IPS-18c (cell line): ENCODE measurements around the gene GPR68.
"Not testable (repeated sequence)": the region's sequence is repeated elsewhere in the genome, so short reads cannot be mapped to it uniquely, and the experiment has no call there.

Experiments
- H3K4me3 ChIP-seq: 2 replicates; pipeline ENCODE4 v1.7.0; 2013; ENCODE audit warnings: low read depth, mild to moderate bottlenecking, low read length, moderate library complexity; ENCODE audit not compliant: insufficient read depth
- H3K9me3 ChIP-seq: one replicate; pipeline ENCODE4 v1.6.1; 2013; ENCODE audit warnings: mild to moderate bottlenecking, low read length, moderate library complexity; ENCODE audit not compliant: control insufficient read depth, insufficient read depth

GPR68 gene

DNA sequence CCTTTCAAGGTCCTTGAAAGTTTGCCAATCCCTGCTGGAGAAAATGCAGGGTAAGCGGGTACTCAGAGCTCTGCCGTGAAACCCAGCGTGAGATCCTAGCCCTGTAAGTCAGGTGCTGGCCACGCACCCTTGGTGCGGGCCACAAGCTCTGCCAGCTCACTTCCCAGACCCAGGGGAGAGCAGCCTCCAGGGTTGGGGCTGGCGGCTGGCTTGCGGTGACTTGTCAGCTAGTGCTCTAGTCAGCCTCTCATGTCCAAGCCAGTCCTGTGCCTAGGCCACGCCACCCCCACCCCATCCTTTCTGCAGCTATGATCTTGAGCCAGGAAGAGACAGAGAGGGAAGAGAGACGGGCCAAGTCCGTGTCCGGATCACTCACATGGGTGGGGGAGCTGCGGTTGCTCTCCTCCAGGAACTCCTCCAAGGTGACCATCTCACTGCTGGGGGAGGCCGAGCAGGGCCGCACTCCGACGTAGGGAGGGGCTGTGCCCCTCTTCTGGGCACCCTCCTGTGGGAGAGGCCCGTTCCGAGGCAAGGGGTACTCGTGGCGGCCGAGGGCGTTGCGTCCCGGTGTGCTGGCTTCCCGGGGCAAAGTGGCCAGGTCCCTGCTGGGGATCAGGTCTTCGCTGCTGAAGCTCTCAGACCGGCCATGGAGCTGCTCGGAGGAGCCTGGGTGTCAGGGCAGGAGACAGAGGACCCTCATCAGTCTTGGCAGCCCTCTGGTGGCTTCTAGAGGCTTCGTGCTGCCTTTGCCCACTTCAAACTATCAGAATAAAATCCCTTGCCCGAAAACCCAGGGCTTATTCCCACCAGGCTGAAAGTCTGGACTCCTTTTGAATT, 33.3 kb upstream of the GPR68 start:
- no peak overlapping the region for H3K4me3 ChIP-seq
- H3K9me3 ChIP-seq, result no peaks in the 10 kb centered on the region

DNA sequence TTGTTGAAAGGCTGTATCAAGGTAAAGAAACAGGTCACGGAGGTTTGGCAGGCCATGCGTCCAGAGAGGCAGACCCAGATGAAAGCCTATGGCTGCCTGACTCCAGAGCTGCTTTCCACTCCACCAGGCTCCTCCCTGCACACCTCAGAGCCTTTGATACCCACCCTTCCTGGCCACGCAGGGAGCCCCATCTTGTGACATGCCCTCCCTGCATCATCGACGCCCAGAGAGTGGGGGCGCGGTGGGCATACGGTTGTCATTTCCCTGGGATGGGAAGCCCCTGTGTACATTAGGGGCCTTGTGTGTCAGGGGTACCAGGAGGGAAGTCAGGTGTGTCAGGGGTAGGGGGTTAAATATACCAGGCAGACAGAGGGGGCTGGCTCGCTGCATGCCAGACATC, 30.3 kb upstream of the GPR68 start:
- Histone ChIP-seq H3K4me3 (no peak overlapping the region), H3K9me3 (peaks cover 2% of the 10 kb centered on the region)

DNA sequence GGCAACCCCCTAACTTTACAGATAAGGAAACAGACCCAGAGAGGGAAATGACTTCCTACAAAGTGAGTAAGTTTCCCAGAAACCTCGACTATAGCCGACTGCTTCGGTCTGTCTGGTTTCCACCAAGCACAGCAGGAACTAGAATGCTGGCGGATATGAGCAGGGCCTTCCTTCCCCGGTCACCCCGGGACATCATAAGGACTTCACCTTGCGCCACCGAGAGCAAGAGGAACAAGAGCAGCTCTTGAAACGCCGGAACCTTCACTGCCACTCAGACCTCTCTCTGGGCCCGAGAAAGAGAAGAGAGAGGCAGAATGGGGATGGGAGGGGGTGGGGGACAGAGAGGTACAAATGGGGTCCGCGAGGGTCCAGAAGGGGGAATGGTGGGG, 29.4 kb upstream of the GPR68 start:
- Histone ChIP-seq H3K9me3 (peaks cover 2% of the 10 kb centered on the region), H3K4me3 (no peak overlapping the region)

DNA sequence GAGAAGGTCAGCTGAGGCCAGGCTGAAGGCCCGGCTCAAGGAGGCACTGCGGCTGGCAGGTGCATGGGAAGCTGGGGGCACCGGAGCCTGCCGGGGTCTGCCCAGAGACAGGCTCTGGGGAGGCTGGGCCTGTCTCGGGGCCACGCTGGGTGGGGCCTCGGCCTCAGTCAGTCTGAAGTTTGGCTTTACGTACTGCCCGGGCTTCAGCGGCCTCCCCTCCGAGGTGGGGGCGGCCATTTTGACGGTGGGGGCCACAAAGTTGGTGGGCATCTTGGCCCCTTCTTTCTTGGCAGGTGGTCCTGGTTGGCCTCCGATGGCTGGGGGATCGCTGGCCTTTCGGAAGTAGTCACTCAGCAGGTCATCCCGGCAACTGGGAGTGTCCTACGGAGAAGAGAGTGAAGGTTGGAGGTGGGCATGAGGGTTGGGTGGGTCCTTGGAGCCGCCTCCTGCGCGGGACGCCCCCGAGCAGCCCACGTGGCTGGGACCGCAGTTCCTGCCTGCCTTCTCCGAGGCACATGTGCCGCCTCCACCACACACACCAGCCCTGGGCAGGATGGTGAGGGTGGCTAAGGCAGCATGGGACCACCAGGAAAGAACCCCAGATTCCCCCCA, 28.9 kb upstream of the GPR68 start:
- Histone ChIP-seq H3K9me3 (peaks cover 2% of the 10 kb centered on the region), H3K4me3 (no peak overlapping the region)

DNA sequence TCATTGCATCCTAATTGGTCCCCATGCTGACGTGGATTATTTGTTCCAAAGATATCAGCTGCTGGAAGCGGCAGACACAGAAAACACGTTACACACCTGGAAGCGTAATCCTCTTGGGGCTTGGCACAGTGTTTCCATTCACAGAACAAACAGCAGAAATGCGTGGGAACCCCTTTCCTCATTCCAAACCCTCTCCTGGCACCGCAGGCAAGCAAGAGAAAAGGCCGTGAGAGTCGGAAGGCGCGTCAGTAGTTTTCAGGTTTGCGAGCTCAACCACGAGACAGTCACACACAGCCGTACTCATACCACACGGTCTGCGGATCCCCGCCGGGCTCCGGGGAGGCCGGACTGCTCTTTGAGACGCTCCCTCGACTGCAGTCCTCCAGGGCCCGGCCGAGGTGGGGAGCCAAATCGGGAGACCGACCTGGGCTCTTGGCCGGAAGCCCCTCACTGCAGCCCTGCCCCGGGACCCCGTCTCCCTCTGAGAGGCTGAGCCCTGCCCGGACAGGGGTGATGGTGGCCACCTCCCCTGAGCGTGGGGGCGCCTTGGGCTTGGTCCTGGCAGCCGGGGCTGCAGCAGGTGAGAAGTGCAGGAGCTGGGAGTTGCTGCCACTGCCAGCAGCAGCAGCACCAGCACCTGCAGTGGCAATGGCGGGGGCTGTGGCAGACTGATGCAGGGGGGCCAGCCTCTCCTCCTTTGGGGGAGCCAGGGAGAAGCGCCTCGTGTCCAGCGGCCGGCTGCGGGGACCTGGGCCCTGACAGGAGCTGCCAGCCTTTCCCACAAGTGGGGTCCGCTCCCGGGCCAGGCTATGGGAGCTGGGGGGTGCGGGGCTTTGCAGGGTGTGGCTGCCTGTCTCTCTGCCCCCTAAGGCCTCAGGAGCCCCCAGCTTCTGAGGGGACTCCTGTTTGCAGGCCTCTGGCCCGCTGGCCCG, 28.1 kb upstream of the GPR68 start:
- H3K9me3 ChIP-seq, result peaks cover 2% of the 10 kb centered on the region
- H3K4me3 ChIP-seq, result no peak overlapping the region

DNA sequence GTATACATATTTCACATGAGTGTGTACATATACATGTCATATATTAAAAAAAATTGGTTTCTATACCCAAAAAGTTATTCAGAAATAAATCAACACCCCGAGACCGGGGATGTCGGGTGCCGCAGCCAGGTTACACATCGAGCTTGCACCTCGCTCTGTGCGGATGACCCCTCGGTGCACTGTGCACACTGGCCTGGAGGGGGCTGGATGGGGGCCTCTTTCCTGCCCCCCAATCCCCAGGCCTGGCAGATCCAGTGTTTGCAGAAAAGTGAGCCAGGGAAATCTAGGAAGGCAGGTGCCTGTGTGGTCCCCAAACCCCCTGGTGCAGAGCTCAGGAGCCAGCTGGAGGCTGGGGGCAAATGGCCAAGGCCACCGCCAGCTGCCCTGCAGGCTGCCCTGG, 27.1 kb upstream of the GPR68 start:
- H3K4me3 ChIP-seq, result no peak overlapping the region
- peaks cover 2% of the 10 kb centered on the region for H3K9me3 ChIP-seq

DNA sequence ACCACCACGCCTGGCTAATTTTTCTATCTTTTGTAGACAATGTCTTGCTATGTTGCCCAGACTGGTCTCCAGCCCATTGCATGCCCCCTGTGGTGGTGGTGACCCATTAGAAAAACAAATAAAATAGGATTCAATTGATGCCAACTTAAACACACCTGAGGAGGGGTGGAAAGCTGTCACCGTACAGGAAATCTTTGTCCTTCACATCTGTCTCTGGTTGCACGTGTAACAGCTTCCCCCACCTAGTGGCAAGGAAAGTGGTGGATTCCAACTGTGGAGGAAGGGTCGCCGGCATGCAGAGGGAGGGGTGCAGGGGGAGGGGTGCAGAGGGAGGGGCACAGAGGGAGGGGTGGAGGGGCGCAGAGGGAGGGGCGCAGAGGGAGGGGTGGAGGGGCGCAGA, 26.1 kb upstream of the GPR68 start:
- Histone ChIP-seq H3K4me3 (no peak overlapping the region), H3K9me3 (peaks cover 2% of the 10 kb centered on the region)

DNA sequence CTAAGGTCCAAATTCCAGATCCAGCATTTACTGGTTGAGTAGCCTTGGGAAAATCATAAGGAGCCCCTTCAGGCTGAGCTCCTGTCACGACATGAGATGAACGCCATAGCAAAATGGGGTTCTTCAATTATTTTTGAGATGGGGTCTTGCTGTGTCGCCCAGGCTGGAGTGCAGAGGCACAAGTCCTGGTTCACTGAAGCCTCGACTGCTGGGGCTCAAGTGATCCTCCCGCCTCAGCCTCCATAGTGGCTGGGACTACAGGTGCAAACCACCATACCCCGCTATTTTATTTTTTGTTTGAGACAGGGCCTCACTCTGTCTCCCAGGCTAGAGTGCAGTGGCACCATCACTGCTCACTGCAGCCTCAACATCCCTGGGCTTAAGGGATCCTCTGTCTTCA, 25.7 kb upstream of the GPR68 start:
- peaks cover 2% of the 10 kb centered on the region for H3K9me3 ChIP-seq
- H3K4me3 ChIP-seq, result no peak overlapping the region

DNA sequence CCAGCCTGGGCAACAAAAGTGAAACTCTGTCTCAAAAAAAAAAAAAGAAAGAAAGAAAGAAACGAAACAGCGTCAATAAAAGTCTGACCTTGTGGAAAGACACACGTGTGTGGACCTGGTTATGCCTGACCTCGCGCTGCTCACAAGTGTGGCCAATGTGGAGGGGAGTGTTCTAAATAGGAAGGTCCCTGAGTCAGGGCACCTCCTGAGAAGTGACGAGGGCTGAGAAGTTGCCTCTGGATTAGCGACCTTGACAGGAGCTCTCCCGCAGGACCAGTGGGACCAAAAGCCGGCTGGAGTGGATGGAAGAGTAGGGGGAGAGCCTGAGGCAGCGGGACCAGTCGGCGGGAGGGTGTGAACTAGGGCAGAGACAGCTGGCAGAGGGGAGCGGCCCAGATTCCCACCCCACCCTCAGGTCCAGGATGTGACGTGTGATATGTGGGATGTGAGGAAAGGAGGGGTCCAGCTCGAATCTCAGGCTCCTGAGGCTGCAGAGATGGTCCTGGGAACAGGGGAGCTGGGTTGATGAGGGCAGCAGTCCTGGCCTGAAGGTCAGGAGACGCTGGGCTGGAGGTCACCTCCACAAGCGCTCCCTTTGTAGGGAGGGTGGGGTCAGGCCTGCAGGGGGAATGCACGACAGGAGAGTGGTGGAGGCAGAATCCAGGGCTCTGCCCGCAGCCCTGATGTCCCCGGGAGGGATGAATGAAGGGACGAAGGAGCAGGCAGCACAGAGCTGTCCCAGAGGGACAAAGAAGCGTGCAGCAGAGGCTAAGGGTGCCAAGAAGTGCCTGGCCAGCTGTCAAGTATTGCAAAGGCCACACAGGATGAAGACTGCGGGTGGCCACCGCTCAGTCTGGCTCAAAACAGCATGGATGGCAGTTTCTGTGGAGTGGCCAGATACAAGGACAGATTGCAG, 24.8 kb upstream of the GPR68 start:
- Histone ChIP-seq H3K9me3 (peaks cover 5% of the 10 kb centered on the region), H3K4me3 (no peak overlapping the region)

DNA sequence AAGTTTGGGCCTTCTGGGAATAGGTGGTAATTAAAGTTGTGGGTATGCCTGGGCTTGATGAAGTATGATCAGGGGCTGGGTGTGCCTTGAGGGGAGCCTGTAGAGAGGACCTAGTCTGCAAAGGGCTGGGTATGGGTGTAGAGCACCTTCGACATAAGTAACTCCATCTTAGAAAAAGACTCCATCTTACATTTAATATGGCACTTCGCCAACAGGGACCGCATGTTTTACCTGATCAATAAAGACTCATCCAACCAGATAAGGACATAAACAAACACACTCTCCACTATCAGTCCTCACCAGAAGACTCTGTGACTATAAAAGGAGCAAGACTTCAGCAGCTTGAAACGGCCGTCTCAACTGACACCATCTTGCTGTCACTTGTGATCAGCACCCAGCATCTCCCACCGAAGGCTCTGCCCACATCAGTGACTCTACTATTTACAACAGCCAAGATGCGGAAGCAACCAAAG, 23.5 kb upstream of the GPR68 start:
- peaks cover 5% of the 10 kb centered on the region for H3K9me3 ChIP-seq
- H3K4me3 ChIP-seq, result no peak overlapping the region

DNA sequence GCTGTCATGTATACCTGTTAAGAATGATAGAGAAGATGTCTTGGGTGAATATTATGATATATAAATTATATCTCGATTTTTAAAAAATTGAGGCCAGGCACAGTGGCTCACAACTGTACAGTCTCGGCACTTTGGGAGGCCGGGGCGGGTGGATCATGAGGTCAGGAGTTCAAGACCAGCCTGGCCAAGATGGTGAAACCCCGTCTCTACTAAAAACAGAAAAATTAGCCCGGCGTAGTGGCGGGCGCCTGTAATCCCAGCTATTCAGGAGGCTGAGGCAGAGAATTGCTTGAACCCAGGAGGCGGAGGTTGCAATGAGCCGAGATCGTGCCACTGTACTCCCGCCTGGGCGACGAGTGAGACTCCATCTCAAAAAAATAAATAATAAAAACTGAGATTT, 21.8 kb upstream of the GPR68 start:
- H3K9me3 ChIP-seq, H3K4me3 ChIP-seq: not testable (repeated sequence)

DNA sequence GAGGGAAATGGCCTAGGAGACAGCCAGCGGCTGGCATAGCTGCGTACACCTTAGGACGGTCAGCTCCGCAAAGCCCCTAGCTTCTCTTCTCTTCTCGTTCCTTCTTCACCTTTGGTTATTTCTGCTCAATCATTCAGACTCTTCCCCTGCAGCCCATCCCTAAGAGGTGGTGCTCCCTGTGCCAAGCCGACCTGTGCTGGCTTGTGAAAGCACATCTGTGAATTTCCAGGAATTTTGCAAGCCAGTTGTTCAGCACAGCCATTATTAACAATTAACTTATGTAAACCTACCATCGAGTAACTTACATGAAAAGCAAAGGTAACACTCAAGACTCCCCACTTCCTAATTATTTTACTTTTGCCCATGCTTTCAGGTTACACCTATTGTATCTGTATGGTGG, 20.9 kb upstream of the GPR68 start:
- Histone ChIP-seq H3K4me3 (no peak overlapping the region), H3K9me3 (peaks cover 3% of the 10 kb centered on the region)

DNA sequence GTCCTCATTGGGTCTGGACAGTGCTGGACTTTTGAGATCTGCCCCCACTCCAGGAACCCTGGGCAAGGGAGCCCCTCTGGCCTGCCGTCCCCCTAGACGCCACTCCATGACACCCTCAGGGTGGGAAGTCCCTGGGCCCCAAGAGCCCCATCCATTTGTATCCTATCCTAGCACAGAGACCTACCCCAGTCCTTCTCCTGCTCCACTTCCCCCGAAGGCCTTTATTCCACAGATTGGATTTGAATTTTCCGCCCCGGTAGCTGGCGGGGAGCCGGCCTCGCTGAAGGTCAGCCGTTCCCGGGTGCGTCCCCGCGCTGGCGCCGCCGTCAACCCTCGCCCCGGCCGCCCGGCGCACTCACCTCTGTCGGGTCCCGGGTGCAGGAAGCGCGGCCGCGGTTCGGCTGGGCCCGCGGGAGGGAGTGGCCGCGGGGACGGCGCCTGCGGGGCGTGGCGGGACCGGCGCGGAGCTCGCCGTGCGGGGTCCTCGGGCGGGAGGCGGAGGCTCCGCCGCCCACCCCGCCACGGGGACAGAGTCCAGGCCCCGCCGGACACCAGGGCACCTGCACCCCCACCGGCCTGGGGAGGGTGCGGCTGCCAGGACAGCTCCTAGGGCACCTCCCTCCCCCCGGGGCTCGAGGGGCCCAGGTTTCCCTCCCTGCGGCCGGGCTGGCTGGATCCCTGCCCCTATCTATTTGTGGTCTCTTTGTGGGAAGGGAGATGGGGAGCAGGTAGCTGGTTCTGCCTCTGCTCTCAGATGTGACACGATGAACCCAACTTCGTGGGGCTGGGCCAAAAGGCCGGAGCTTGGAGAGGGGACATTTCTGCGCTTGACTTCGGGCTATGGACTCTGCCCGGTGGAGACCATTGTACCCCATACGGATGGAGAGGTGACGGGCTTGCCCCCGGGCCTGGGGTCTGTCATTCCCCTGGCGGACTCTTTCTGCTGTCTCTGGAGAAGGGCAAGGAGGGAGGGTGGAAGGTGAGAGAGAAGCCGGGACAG, 19.9 kb upstream of the GPR68 start:
- Histone ChIP-seq H3K4me3 (peak overlapping the region; percentile 53), H3K9me3 (peaks cover 3% of the 10 kb centered on the region)

DNA sequence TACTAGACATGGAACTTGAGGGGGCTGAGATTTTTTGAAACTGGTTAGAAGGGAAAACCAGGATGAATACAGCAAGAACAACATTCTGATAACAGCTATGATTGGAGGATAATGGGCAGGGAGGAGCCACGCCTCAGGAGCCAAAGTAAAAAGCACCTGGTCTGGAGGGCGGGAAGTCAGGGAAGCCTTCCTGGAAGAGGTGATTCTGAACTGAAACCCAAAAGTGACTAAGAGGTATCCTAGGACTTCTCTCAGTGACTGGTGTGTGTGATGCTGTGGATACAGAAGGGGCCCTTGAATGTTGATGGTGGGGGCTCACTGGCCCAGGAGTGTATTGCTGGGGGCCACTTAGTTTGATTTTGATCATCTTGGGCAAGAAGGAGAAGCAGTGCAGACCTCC, 18.8 kb upstream of the GPR68 start:
- peaks cover 3% of the 10 kb centered on the region for H3K9me3 ChIP-seq
- H3K4me3 ChIP-seq, result no peak overlapping the region

DNA sequence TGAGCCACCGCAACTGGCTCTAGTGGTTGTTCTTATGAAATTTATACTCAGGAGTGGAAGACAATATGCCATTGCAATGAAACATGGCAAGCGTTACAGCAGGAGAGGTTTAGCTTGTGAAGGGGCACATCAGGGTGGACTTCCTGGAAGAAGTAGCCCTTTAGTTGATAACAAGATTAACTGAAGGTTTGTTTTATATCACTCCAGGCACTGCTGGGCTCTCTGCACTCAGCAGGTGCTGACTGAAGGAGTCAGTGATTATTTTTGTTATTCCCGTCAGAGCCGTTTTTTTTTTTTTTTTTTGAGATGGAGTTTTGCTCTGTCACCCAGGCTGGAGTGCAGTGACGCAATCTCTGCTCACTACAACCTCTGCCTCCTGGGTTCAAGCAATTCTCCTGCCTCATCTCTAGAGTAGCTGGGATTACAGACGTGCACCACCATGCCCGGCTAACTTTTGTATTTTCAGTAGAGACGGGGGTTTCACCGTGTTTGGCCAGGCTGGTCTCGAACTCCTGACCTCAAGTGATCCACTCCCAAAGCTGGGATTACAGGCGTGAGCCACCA, 17.6 kb upstream of the GPR68 start:
- Histone ChIP-seq H3K9me3 (peaks cover 3% of the 10 kb centered on the region), H3K4me3 (no peak overlapping the region)
